Common myeloid progenitor, CD34-positive (primary cell): ENCODE data around the gene PLPP4.

Experiments
- CTCF ChIA-PET: fragments of 350-600 bp; sonication (Branson Sonifier 250); formaldehyde crosslinking; loops from one replicate; lab custom pipeline; 2021; ENCODE audit warnings: antibody characterized with exemption; lab: Charles Lee
- POLR2A ChIA-PET: fragments of 350-600 bp; sonication (Branson Sonifier 250); formaldehyde crosslinking; loops from one replicate; lab custom pipeline; 2021; ENCODE audit warnings: antibody characterized with exemption; lab: Charles Lee
- DNase-seq, 3 donors: peaks; one replicate each; pipeline versions ENCODE4 v3.0.0 to v3.0.0-alpha.2; 2013
- H3K27ac ChIP-seq, 2 experiments: 1 replicate in 1 of 2; 2 replicates in 1 of 2; pipeline ENCODE4 v1.7.0; 2013; ENCODE audit warnings: inconsistent platforms in 2 of 2, low read length in 2 of 2, mild to moderate bottlenecking in 2 of 2, low read depth in 1 of 2, moderate library complexity in 1 of 2; ENCODE audit not compliant: severe bottlenecking in 2 of 2, insufficient read depth in 1 of 2, poor library complexity in 1 of 2
- H3K27me3 ChIP-seq, 5 experiments: replicated peaks in 2 of 5; 1 replicate in 3 of 5; 2 replicates in 2 of 5; pipeline versions ENCODE4 v1.6.1 to v1.7.0; 2013; ENCODE audit warnings: low read length in 4 of 5, mild to moderate bottlenecking in 2 of 5, moderate library complexity in 2 of 5, inconsistent platforms in 1 of 5; ENCODE audit not compliant: insufficient read depth in 5 of 5, control insufficient read depth in 4 of 5
- H3K36me3 ChIP-seq, 4 experiments: 1 replicate in 2 of 4; 2 replicates in 2 of 4; pipeline versions ENCODE4 v1.6.1 to v1.7.0; 2013; ENCODE audit warnings: low read length in 3 of 4, control low read depth in 1 of 4, mild to moderate bottlenecking in 1 of 4; ENCODE audit not compliant: control insufficient read depth in 4 of 4, insufficient read depth in 4 of 4
- H3K4me1 ChIP-seq, 4 experiments: 1 replicate in 3 of 4; 2 replicates in 1 of 4; pipeline versions ENCODE4 v1.6.1 to v1.7.1; 2013; ENCODE audit warnings: low read length in 3 of 4, mild to moderate bottlenecking in 3 of 4, control low read depth in 1 of 4, inconsistent platforms in 1 of 4, moderate library complexity in 1 of 4; ENCODE audit not compliant: control insufficient read depth in 4 of 4, insufficient read depth in 4 of 4; ENCODE audit errors: control extremely low read depth in 1 of 4
- H3K4me3 ChIP-seq, 7 experiments: 1 replicate in 4 of 7; 2 replicates in 3 of 7; pipeline versions ENCODE4 v1.5.1 to v1.7.0; 2013; ENCODE audit warnings: mild to moderate bottlenecking in 7 of 7, low read length in 6 of 7, moderate library complexity in 6 of 7, inconsistent platforms in 2 of 7, low read depth in 2 of 7, control low read depth in 1 of 7; ENCODE audit not compliant: insufficient read depth in 4 of 7, control insufficient read depth in 1 of 7; ENCODE audit errors: extremely low read depth in 1 of 7
- H3K9me3 ChIP-seq, 5 experiments: 1 replicate in 4 of 5; 2 replicates in 1 of 5; pipeline versions ENCODE4 v1.6.1 to v1.7.1; 2013; ENCODE audit warnings: low read length in 4 of 5, mild to moderate bottlenecking in 2 of 5, inconsistent platforms in 1 of 5, low read depth in 1 of 5, moderate library complexity in 1 of 5; ENCODE audit not compliant: control insufficient read depth in 4 of 5, insufficient read depth in 2 of 5; ENCODE audit errors: control extremely low read depth in 1 of 5
- WGBS: methylation state at CpG from one replicate; pipeline ENCODE4 v1.1.5; 2013; ENCODE audit not compliant: insufficient coverage; 5-methylcytosine and 5-hydroxymethylcytosine counted together

Gene PLPP4

GRCh38 chr10:120432209-120432608 lies 24.8 kb upstream of the PLPP4 start:
- no peaks in the 10 kb centered on the region for H3K36me3 ChIP-seq
- peaks cover 7 to 35% (median 32%) of the 10 kb centered on the region in 4 experiments for H3K4me1 ChIP-seq
- H3K4me3 ChIP-seq: no peak overlapping the region
- POLR2A ChIA-PET: interaction anchor here (0.6 kb wide), 1 partner anchor 20 kb away, joined by 3 read pairs; no protein-coding TSS in a partner anchor
- no peak overlapping the region for H3K27ac ChIP-seq
- WGBS: 100% methylated on average over 1 of the region's 3 CpGs
- CTCF ChIA-PET: no interaction called here
- H3K27me3 ChIP-seq: no peaks in the 10 kb centered on the region
- no peak for DNase-seq
- no peaks in the 10 kb centered on the region for H3K9me3 ChIP-seq

GRCh38 chr10:120433141-120433540 lies 23.9 kb upstream of the PLPP4 start:
- no peak overlapping the region for H3K27ac ChIP-seq
- ChIA-PET POLR2A (no interaction called here), CTCF (interaction anchor here (2.0 kb wide), 1 partner anchor 9 kb away, joined by 8 read pairs; no protein-coding TSS in a partner anchor)
- no peaks in the 10 kb centered on the region for H3K27me3 ChIP-seq
- no peaks in the 10 kb centered on the region for H3K36me3 ChIP-seq
- H3K4me1 ChIP-seq: peaks cover 7 to 35% (median 32%) of the 10 kb centered on the region in 4 experiments
- DNase-seq: peak in 2 of 3 donors; percentile 77 to 86
- H3K9me3 ChIP-seq: no peaks in the 10 kb centered on the region
- WGBS: 13% methylated on average over 2 of the region's 3 CpGs
- H3K4me3 ChIP-seq: no peak overlapping the region

GRCh38 chr10:120436439-120437112 lies 20.5 kb upstream of the PLPP4 start:
- POLR2A ChIA-PET: no interaction called here

GRCh38 chr10:120437541-120437940 lies 19.5 kb upstream of the PLPP4 start:
- H3K36me3 ChIP-seq: no peaks in the 10 kb centered on the region
- DNase-seq: no peak
- CTCF ChIA-PET: interaction anchor here (1.4 kb wide), 1 partner anchor 12 kb away, joined by 4 read pairs; no protein-coding TSS in a partner anchor
- H3K4me3 ChIP-seq: no peak overlapping the region
- POLR2A ChIA-PET: no interaction called here
- H3K27me3 ChIP-seq: no peaks in the 10 kb centered on the region
- WGBS: 100% methylated on average over 2 of the region's 2 CpGs
- no peak overlapping the region for H3K27ac ChIP-seq
- H3K4me1 ChIP-seq: peaks cover 0 to 12% (median 10%) of the 10 kb centered on the region in 4 experiments
- no peaks in the 10 kb centered on the region for H3K9me3 ChIP-seq

More at GRCh38 chr10:120436439-120437112, 20.5 kb upstream of the PLPP4 start:
- Histone ChIP-seq H3K27me3 (no peaks in the 10 kb centered on the region), H3K4me1 (peaks cover under 1 to 22% (median 19%) of the 10 kb centered on the region in 4 experiments), H3K27ac (no peak overlapping the region), H3K4me3 (no peak overlapping the region), H3K36me3 (no peaks in the 10 kb centered on the region), H3K9me3 (no peaks in the 10 kb centered on the region)
- CTCF ChIA-PET: interaction anchor here (0.8 to 1.4 kb wide), 4 partner anchors 10 to 302 kb away, joined by 3 to 5 read pairs (median 4); no protein-coding TSS in a partner anchor
- DNase-seq: no peak
- 100% methylated on average over 5 of the region's 7 CpGs for WGBS

GRCh38 chr10:120451968-120452367 lies 5.1 kb upstream of the PLPP4 start:
- ChIA-PET CTCF (interaction anchor here (0.6 to 1.5 kb wide), 2 partner anchors 29 to 546 kb away, joined by 3 to 5 read pairs; no protein-coding TSS in a partner anchor), POLR2A (interaction anchor here (0.6 kb wide), 1 partner anchor 20 kb away, joined by 3 read pairs; no protein-coding TSS in a partner anchor)
- DNase-seq: no peak
- Histone ChIP-seq H3K27ac (no peak overlapping the region), H3K9me3 (no peaks in the 10 kb centered on the region), H3K36me3 (no peaks in the 10 kb centered on the region), H3K4me3 (no peak overlapping the region), H3K4me1 (peaks cover 0 to 8% (median 7%) of the 10 kb centered on the region in 4 experiments), H3K27me3 (peaks cover 3 to 41% (median 16%) of the 10 kb centered on the region in 5 experiments)
- 100% methylated on average over 2 of the region's 3 CpGs for WGBS

GRCh38 chr10:120453319-120453718 lies 3.7 kb upstream of the PLPP4 start:
- Histone ChIP-seq H3K9me3 (no peaks in the 10 kb centered on the region), H3K27me3 (peaks cover 3 to 55% (median 25%) of the 10 kb centered on the region in 5 experiments), H3K4me3 (no peak overlapping the region), H3K36me3 (no peaks in the 10 kb centered on the region), H3K4me1 (peaks cover 0 to 16% (median 13%) of the 10 kb centered on the region in 4 experiments), H3K27ac (no peak overlapping the region)
- POLR2A ChIA-PET: no interaction called here
- DNase-seq: no peak
- CTCF ChIA-PET: interaction anchor here (1.3 to 1.5 kb wide), 2 partner anchors 30 to 33 kb away, joined by 4 to 5 read pairs; no protein-coding TSS in a partner anchor
- 100% methylated on average over 1 of the region's 1 CpG for WGBS

GRCh38 chr10:120453886-120454285 lies 3.1 kb upstream of the PLPP4 start:
- POLR2A ChIA-PET: no interaction called here
- H3K27me3 ChIP-seq: peaks cover 3 to 61% (median 27%) of the 10 kb centered on the region in 5 experiments
- no peak overlapping the region for H3K4me3 ChIP-seq
- CTCF ChIA-PET: no interaction called here
- H3K4me1 ChIP-seq: peaks cover 0 to 16% (median 13%) of the 10 kb centered on the region in 4 experiments
- H3K36me3 ChIP-seq: no peaks in the 10 kb centered on the region
- no peak overlapping the region for H3K27ac ChIP-seq
- no peak for DNase-seq
- WGBS: 93% methylated on average over 2 of the region's 3 CpGs
- no peaks in the 10 kb centered on the region for H3K9me3 ChIP-seq
